NB4 (cell line): Measurements from ENCODE around the gene ULK1.

Experiments
- CTCF ChIP-seq: IDR thresholded peaks from one replicate; pipeline ENCODE4 v1.5.1; 2012; ENCODE audit warnings: low read depth, low read length
- POLR2A ChIP-seq: IDR thresholded peaks from 2 replicates; pipeline ENCODE4 v1.6.1; 2011; ENCODE audit warnings: mild to moderate bottlenecking; ENCODE audit not compliant: insufficient read length; ENCODE audit errors: extremely low read depth

- TF ChIP-seq POLR2A (no peak), CTCF (no peak)
These were observed 23.4 kb downstream of the ULK1 start for GRCh38 chr12:131917711-131918306.
